ENCODE data around the gene ARPC2. TPM values are rescaled to one million over a fixed set of nuclear protein-coding genes. Genes with fewer than 3 reads are reported as not detected.
A peak's percentile ranks its signal among the peaks of the same experiment; 100 is the strongest.

ARPC2 gene
- total RNA-seq, 1 donor from 2014 or later = 737 TPM

- ATAC-seq (ENCODE audit: low read depth) (no peak), DNase-seq (no peak)
- Mint-ChIP-seq H3K4me1 (peaks cover 40% of the 10 kb centered on the region), H3K4me3 (peak overlapping the region; percentile 98), H3K27me3 (no peaks in the 10 kb centered on the region), H3K27ac (peak overlapping the region; percentile 99), H3K36me3 (ENCODE audit: low read depth) (peaks cover 40% of the 10 kb centered on the region), H3K9me3 (no peaks in the 10 kb centered on the region)
- ChIA-PET CTCF (interaction anchor here (0.7 to 1.5 kb wide), 4 partner anchors 29 to 67 kb away, joined by 3 to 5 read pairs (median 3); partner anchors contain the start of genes AAMP and PNKD), POLR2A (interaction anchor here (0.6 to 7.9 kb wide), 14 partner anchors 13 to 352 kb away, joined by 3 to 211 read pairs (median 4); partner anchors contain the start of genes AAMP, CXCR1, GPBAR1 and PNKD)
- intact Hi-C loops (cut with micrococcal nuclease) = loop anchor here (1.0 to 5.0 kb wide), 6 partner anchors 47 to 1172 kb away; partner anchors contain the start of genes CNOT9, CNPPD1, RETREG2 and RNF25
- TF ChIP-seq CTCF (IDR thresholded peaks at IDR 0.05) = no peak
Observed at GRCh38 chr2:218216336-218216673, 684 bp upstream of the ARPC2 start.

- peaks cover 53% of the 10 kb centered on the region for H3K4me1 Mint-ChIP-seq
- CTCF ChIA-PET = interaction anchor here (0.7 to 4.4 kb wide), 5 partner anchors 12 to 52 kb away, joined by 3 to 23 read pairs (median 4); partner anchors contain the start of genes AAMP and PNKD
- H3K27ac Mint-ChIP-seq = peak overlapping the region; percentile 99
- POLR2A ChIA-PET = interaction anchor here (0.6 to 7.9 kb wide), 13 partner anchors 12 to 1170 kb away, joined by 3 to 211 read pairs (median 6); partner anchors contain the start of genes AAMP, CXCR1, GPBAR1 and PNKD
- H3K4me3 Mint-ChIP-seq = peak overlapping the region; percentile 98
- intact Hi-C loops (cut with micrococcal nuclease) = loop anchor here (1.0 to 5.0 kb wide), 13 partner anchors 12 to 1171 kb away; partner anchors contain the start of genes AAMP, CNOT9, CNPPD1 and GLB1L
- peaks cover 48% of the 10 kb centered on the region for H3K36me3 Mint-ChIP-seq (ENCODE audit: low read depth)
- H3K27me3 Mint-ChIP-seq = no peaks in the 10 kb centered on the region
- no peaks in the 10 kb centered on the region for H3K9me3 Mint-ChIP-seq
- ATAC-seq (ENCODE audit: low read depth) (peak; percentile 66), DNase-seq (peak; percentile 65)
- no peak for TF ChIP-seq CTCF (IDR thresholded peaks at IDR 0.05)
Observed at GRCh38 chr2:218217360-218218267, 625 bp downstream of the ARPC2 start.

- Mint-ChIP-seq H3K9me3 (no peaks in the 10 kb centered on the region), H3K4me1 (peaks cover 62% of the 10 kb centered on the region), H3K36me3 (ENCODE audit: low read depth) (peaks cover 57% of the 10 kb centered on the region), H3K4me3 (peak overlapping the region; percentile 98), H3K27ac (peak overlapping the region; percentile 99), H3K27me3 (no peaks in the 10 kb centered on the region)
- POLR2A ChIA-PET = interaction anchor here (0.5 to 7.9 kb wide), 16 partner anchors 11 to 1159 kb away, joined by 3 to 211 read pairs (median 4); partner anchors contain the start of genes AAMP, CNPPD1, GPBAR1 and PNKD
- CTCF ChIA-PET = interaction anchor here (0.7 to 4.4 kb wide), 3 partner anchors 11 to 40 kb away, joined by 4 to 23 read pairs (median 4); no protein-coding TSS in a partner anchor
- DNase-seq (no peak), ATAC-seq (ENCODE audit: low read depth) (peak; percentile 39)
- no peak for TF ChIP-seq CTCF (IDR thresholded peaks at IDR 0.05)
- intact Hi-C loops (cut with micrococcal nuclease) = loop anchor here (1.0 to 5.0 kb wide), 5 partner anchors 11 to 1026 kb away; partner anchors contain the start of genes CNPPD1, GLB1L, RETREG2 and RNF25
Observed at GRCh38 chr2:218218268-218219185, 1.5 kb downstream of the ARPC2 start.

- ChIA-PET CTCF (interaction anchor here (4.4 kb wide), 1 partner anchor 10 kb away, joined by 23 read pairs; no protein-coding TSS in a partner anchor), POLR2A (interaction anchor here (0.6 to 7.9 kb wide), 5 partner anchors 10 to 956 kb away, joined by 4 to 211 read pairs (median 52); partner anchors contain the start of genes AAMP, CNPPD1, GPBAR1 and PNKD)
- Mint-ChIP-seq H3K36me3 (ENCODE audit: low read depth) (peaks cover 70% of the 10 kb centered on the region), H3K4me1 (peaks cover 76% of the 10 kb centered on the region), H3K9me3 (no peaks in the 10 kb centered on the region), H3K27ac (peak overlapping the region; percentile 99), H3K4me3 (peak overlapping the region; percentile 98), H3K27me3 (no peaks in the 10 kb centered on the region)
- intact Hi-C loops (cut with micrococcal nuclease) = loop anchor here (2.0 to 5.0 kb wide), 4 partner anchors 452 to 1025 kb away; partner anchors contain the start of genes CNPPD1, GLB1L, RETREG2 and RNF25
- no peak for TF ChIP-seq CTCF (IDR thresholded peaks at IDR 0.05)
- no peak for DNase-seq
- no peak for ATAC-seq (ENCODE audit: low read depth)
Observed at GRCh38 chr2:218219934-218220333, 2.9 kb downstream of the ARPC2 start.
